ENCODE results near the gene ABI3BP.

The ABI3BP gene

DNA sequence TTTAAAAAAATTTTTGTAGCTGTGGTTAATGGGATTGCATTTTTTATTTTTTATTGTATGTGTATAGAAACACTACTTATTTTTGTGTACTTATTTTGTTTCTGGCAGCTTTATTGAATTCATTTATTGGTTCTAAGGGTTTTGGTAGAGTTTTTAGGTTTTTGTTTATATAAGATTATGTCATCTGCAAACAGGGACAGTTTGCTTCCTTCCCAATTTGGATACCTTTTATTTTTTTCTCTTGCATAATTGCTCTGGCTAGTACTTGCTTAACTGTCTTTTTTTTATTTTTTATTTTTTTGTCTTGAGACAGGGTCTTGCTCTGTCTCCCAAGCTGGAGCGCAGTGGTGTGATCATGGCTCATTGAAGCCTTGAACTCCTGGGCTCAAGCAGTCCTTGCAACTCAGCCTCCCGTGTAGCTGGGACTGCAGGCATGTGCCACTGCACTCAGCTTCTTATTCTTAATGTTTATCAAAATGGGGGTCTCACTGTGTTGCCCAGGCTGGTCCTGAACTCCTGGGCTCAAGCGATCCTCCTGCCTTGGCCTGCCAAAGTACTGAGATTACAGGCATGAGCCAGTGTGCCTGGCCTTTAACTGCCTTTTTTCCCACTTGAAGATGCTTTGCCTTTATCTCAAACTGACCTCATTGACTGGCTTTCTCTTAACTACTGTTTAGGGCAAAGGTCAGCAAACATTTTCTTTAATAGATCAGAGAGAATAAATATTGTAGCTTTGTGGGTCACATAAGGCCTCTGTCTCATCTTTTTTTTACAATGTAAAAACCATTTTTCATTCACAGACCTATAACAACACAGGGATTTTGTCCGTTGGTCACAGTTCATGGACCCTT, 275.4 kb downstream of the ABI3BP start:
- no peak for DNase-seq

DNA sequence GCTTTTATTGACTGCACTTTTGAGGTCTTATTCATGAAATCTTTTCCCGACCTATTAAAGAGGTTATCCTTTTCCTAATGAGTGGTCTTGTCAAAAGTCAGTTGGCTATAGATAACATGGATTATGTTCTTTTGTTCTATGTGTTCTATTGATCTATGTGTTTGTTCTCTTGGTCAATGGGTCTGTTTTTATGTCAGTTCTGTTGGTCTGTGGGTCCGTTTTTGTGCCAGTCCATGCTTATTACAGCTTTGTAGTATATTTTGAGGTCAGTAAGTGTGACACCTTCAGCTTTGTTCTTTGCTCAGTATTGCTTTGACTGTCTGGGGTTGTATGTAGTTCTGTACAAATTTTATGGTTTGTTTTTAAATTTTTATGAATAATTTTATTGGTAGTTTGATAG, 276.2 kb downstream of the ABI3BP start:
- no peak for DNase-seq

DNA sequence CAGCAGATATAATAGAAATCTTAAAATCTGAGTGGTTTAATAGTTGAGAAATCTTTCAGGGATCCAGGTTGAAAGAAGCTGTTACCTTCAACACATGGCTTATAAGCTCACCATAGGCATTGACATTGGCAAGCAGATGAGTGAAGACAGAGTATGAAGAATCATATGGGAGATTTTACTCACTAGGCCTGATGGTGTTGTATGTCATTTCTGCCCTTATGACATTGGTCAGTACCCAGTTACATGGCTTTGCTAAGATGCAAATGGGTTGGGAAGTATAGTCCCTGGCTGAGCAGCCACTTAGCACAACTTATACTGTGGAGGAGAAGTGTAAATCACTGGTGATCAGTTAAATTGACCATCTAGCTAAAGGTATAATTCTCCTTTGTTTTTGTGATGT, 278.0 kb downstream of the ABI3BP start:
- no peak for DNase-seq

DNA sequence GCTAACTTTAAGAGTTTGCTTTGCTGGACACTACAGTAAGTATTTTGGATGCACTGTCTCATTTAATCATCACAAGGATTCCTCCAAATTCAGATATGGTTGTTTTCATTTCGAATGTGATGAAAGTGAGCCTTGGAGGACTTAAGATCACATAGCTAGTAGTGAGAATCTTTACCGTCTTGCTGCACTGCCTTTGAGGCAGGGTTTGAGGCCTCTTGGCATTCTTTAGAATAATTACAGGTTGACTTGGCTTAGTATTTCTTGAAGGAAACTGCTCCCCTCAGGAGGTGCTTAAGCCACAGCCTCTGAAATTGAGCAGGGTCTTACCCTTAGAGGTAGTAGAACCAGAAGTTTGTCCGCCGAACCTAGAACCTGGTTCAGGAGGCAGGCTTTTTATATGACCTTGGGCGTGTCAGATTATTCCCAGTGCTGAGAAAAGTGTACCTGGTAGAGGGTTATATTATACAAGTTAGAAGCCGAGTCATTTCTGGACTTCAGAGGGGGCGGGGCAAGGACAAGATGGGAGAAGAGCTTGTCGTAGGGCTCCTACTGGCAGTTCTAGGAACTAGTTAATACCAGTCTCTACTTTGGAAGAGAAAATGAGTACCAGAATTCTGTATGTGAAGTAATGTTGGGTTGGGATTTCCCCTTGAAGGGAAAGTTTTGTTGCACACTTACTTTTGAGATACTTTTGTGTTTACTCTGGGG, 282.8 kb downstream of the ABI3BP start:
- no peak for DNase-seq

DNA sequence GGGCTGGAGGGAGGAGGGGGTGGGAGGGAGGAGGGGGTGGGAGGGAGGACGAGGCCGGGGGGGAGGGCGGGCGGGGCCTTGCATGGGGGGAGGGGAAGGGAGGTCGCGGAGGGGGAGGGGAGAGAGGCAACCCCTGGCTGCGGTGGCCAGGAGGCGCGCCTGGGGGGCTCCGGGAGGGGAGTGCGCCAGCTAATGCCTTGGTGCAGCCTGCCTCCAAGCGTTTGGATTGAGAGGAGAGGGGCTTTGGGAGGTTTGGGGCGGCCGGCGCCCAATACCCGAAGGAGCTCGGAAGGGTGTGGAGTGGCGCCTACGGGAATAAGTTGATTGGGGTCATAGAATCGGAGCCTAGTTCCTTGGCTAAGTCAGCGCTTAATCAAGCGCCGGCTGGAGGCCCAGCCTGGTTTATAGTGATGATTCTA, 283.4 kb downstream of the ABI3BP start:
- DNase-seq = peak; percentile 22 to 44

DNA sequence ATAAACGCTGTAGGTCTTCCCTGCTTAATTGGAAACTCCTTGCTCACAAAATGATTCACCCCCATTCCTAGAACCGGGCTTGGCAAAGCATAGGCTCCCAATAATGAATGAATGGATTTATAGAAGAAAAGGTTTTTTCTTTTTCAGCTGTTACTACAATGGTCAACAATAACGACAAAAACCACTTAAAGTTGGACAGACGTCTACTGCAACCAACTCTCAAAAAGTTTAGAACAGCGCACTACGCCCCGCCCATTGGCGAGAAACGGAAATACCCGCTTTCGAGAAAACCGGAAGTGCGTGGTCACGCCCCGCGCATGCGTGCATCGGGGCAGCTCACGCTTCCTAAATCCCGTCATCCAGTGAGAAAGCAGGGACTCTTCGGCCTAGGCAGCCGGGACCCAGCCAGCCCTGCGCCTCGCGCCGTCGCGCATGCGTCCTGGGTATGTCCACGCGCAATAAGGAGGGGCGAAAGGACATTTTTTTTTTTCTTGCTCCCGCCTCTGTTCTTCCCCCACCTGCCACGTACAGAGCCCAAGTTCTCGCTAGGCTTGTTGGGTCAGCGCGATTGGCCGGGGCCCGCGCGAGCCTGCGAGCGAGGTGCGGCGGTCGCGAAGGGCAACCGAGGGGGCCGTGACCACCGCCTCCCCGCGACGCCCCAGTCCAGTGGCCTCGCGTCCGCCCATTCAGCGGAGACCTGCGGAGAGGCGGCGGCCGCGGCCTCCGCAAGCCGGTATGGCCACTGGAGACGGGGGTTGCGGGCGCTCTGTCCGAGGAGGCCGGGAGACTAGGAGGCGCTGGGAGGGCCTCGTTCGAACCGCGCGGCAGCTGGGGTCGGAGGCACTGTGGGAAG, 284.0 kb downstream of the ABI3BP start, which contains the start of gene TFG:
TSS of gene TFG (plus strand) at position 506 of the 853 bp plus-strand sequence. CDS start 4,192 bp downstream, outside the sequence.
- DNase-seq = peak; percentile 97

DNA sequence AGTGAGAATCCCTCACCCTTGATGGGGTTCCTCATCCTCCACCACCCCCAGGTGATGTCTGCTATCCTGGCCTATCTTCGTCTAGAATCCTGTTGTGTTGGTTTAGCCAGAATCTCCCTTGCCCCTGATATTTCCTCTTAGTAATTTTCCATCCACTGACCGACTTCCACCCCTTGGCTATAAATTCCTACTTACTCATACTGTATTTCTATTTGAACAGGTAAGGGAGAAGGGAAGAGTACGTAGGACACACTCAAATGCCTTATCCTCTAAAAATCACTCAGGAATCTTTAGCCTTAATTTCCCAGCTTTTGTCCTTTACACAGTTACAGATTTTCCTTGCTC, 284.6 kb downstream of the ABI3BP start:
- no peak for DNase-seq

DNA sequence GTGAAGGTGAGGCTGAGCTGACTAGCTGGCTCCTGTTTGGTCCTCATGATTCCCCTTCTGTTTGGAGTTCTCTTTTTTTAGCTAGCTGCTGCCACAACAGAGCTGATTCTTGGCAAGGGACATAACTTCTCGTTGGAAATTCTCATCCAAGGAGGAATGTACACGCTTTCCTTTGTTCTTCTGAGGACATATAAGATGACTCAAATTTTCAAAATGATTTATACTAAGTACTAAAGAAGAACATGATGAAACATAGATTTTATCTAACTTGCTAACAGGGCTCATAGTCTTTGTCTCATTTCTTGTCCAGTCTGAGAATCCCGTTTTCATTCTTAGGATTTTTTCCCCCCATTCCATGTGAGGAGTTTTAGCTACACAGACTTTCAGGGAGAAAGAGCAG, 286.9 kb downstream of the ABI3BP start:
- no peak for DNase-seq

DNA sequence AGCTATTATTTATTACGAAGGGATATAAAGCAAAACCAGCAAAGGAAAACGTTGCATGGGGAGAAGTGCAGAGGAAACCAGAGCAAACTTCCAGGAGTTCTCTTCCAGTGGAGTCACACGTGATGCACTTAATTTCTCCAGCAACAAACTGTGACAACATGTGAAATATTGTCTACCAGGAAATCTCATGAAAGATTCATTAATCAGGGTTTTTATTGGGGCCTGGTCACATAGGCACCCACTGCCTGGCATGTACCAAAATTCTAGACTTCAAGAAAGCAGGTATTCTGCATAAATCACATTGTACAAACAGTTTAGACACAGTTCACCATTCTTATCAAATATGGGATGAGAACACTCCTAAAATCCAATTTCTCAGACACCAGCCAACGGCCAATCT, 289.4 kb downstream of the ABI3BP start:
- no peak for DNase-seq

DNA sequence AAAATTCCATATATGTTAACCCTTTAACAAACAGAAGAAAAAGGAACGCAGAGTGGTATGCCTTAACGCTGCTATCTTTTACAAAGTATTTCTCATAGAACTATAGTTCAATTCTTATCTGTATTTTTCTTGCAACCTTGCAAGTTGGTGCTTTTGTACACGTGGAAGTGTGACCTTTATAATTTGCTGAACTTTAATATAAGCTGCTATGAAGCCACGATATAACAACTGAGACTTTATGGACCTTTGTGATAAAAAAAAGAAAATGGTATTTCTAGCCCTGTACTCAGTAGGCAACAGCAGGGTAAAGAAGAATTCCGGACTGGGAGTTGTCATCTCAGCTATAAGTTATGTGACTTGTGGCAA, 290.3 kb downstream of the ABI3BP start:
- DNase-seq = no peak

DNA sequence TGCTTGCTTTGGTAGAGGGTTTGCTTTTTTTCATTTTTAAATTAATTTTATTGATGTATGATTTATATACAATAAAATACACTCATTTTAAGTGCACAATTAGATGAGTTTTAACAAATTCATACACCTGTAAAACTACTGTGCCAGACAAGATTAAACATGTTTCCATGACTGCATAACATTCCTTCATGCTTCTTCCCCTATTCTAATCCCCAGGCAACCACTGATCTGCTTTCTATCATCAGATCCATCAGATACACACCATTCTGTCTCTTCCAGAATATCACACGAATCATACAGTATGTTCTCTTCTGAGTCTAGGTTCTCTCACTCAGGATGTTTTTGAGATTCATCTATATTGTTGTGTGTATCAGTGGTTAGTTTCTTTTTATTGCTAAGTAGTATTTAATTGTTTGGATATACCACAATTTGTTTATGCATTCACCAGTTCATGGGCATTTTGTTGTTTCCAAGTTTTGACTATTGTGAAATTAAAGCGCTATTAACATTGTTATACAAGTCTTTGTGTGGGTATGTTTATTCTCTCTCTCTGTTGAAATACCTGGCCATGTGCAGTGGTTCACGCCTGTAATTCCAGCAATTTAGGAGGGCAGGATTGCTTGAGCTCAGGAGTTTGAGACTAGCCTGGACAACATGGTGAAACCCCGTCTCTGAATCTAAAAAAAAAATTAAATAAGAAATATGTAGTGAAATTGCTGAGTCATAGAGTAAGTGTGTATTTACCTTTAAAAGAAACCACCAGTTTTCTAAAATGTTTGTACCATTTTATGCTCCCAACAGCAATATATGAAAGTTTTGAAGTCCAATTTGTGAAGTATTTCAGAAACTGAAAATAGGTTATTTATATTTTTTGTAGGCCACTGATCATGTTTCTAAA, 290.9 kb downstream of the ABI3BP start:
- DNase-seq = no peak

DNA sequence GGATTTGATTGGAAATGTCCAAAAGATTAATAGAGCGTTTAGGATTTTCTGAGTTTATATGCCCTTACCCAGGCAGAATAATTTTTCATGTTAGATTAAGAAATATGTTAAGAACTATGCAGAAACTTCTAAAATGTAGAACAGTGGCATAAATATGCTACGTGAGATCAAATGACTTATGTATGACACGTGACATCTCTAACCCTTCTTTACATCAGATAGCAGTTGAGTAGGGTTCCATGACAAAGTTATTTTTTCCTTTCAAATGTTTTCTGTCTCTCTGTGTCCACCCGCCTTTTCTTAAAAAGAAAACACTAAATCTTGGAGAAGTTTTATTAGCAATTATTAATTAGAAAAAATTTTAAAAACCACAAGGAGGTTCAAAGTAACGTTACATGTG, 292.5 kb downstream of the ABI3BP start:
- no peak for DNase-seq

All from NCI-H1930 (cell line).